ENCODE measurements around the gene RPL27A. TPM values are rescaled to one million over a fixed set of nuclear protein-coding genes. Genes with fewer than 3 reads are reported as not detected.
A peak's percentile ranks its signal among the peaks of the same experiment; 100 is the strongest.

The RPL27A gene
- total RNA-seq (2022) (571 and 585 TPM in 2 replicates), Bru-seq, nascent RNA (percentile 97 among the genes with signal in this experiment), BruChase-seq, experiment 1, labeled RNA remaining after a 6-hour chase (percentile 98 among the genes with signal in this experiment), BruChase-seq, experiment 2, labeled RNA remaining after a 2-hour chase (percentile 96 among the genes with signal in this experiment)
- long read RNA-seq, full-length matches to known transcripts, result 232 of 270 reads
- long read RNA-seq, partial matches to known transcripts, result 24 of 270 reads
- long read RNA-seq, other reads (novel, unspliced or antisense), result 14 of 270 reads

DNA sequence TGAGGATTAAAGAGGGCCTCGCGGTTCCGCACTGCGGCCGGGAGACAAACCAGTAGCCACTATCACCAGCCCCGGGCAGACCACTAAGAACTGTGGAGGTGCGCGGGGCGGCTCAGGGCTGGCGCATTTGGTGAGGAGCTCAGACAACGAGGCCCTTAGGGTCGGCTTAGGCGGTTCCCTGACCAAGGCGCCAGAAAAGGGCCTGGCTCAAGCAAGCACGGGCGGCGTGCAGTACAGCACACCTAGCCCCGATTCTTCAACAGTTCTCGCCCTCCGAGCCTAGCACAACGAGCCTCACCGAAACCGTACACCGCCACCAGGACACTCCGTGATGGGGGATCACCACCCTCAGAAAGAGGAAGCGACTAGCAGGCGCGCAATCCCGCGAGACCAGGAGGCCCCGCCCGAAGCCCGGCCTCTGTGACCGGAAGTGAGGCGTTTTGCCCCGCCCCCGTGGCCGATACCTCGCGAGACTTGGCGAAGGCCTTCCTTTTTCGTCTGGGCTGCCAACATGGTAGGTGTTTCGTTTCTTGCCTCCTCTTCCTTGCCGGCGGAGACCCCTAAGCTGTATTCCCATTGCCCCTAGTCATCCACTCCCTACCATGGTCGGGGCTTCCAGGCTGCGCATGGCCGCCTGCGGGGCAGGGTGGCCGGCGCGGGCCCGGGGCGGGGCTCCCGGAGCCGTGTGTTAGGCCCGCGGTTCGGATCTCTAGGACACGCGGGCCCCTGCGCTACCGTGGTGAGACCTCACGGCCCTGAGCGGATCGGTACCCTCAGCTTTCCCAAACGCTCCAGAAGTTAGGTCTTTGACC is at the start of gene RPL27A, which contains the start of gene TRIM66:
RPL27A (plus strand) TSS at position 490 of the 812 bp plus-strand sequence; CDS start at position 512, 22 bp downstream.
TRIM66 (minus strand) TSS at position 363 of the 812 bp plus-strand sequence. CDS start 10,391 bp downstream, outside the sequence.
- TSS peak; percentile 83 for BruUV-seq (replicated peaks)
- H3K4me3 Mint-ChIP-seq (ENCODE audit: low read depth, unreplicated experiment), result peak within 1 kb of the TSS; percentile 89
- peaks cover 23% of the 10 kb centered on the region for H3K4me1 Mint-ChIP-seq (ENCODE audit: low read depth, unreplicated experiment)
- H3K27me3 Mint-ChIP-seq (ENCODE audit: unreplicated experiment), result no peaks in the 10 kb centered on the region
- DNase-seq, result peak; percentile 99
- intact Hi-C loops (cut with micrococcal nuclease; ENCODE audit: unreplicated experiment), result loop anchor here (1.0 kb wide), 1 partner anchor 282 kb away; the partner anchor contains the start of gene TMEM9B
- no peak for TF ChIP-seq CTCF (IDR thresholded peaks at IDR 0.05; ENCODE audit: unreplicated experiment)
- peak within 1 kb of the TSS; percentile 88 for H3K27ac Mint-ChIP-seq (ENCODE audit: unreplicated experiment)
- CTCF ChIA-PET, result no interaction called here
- H3K9me3 Mint-ChIP-seq (ENCODE audit: low read depth, unreplicated experiment), result no peaks in the 10 kb centered on the region
- peaks cover 60% of the 10 kb centered on the region for H3K36me3 Mint-ChIP-seq (ENCODE audit: insufficient read depth, unreplicated experiment)

DNA sequence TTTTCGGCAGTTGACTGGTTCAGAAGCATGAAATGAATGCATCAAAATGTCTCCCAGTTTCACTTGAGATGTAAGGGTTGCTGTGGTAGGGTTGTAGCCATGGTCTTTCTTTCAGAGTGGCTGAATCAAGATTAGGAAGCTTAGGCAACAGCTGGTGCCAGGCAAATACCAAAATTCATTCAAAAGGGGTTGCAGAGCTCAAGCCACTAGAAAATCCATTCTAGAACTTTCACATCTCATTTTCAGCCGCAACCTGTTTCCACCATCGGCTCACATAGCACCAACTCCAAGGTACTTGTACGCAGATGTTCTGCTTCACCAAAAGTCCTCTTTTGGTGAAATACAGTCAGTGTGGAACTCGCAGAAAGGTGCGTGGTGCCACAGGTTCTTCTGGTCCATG is 48.1 kb upstream of the RPL27A start:
- BruUV-seq (replicated peaks), result no TSS peak
- H3K27ac Mint-ChIP-seq (ENCODE audit: unreplicated experiment), result no peak overlapping the region
- H3K36me3 Mint-ChIP-seq (ENCODE audit: insufficient read depth, unreplicated experiment), result no peaks in the 10 kb centered on the region
- no peaks in the 10 kb centered on the region for H3K4me1 Mint-ChIP-seq (ENCODE audit: low read depth, unreplicated experiment)
- CTCF ChIA-PET, result no interaction called here
- no peak for DNase-seq
- no peaks in the 10 kb centered on the region for H3K9me3 Mint-ChIP-seq (ENCODE audit: low read depth, unreplicated experiment)
- intact Hi-C loops (cut with micrococcal nuclease; ENCODE audit: unreplicated experiment), result no loop called here
- no peak overlapping the region for H3K4me3 Mint-ChIP-seq (ENCODE audit: low read depth, unreplicated experiment)
- no peak for TF ChIP-seq CTCF (IDR thresholded peaks at IDR 0.05; ENCODE audit: unreplicated experiment)
- H3K27me3 Mint-ChIP-seq (ENCODE audit: unreplicated experiment), result no peaks in the 10 kb centered on the region

DNA sequence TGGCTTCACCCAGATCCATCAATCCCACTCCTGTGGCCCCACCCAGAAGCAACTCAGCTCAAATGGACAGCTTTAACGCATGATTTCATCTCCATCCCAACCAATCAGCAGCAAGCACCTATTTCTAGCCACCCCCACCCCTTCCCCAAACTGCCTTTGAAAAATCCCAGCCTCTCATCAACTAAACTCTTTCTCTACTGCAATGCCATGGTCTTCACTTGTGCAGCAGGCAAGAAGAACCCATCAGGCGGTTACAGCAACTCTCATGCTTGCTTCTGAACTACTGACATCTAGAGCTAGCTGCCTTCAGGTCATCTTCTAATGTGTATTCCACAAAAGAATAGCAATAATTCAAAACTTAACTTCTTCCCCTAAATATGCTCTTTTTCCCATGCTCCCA is 46.5 kb upstream of the RPL27A start:
- Mint-ChIP-seq H3K9me3 (ENCODE audit: low read depth, unreplicated experiment) (no peaks in the 10 kb centered on the region), H3K4me3 (ENCODE audit: low read depth, unreplicated experiment) (no peak overlapping the region), H3K36me3 (ENCODE audit: insufficient read depth, unreplicated experiment) (no peaks in the 10 kb centered on the region), H3K27me3 (ENCODE audit: unreplicated experiment) (no peaks in the 10 kb centered on the region), H3K27ac (ENCODE audit: unreplicated experiment) (no peak overlapping the region), H3K4me1 (ENCODE audit: low read depth, unreplicated experiment) (no peaks in the 10 kb centered on the region)
- no peak for DNase-seq
- BruUV-seq (replicated peaks), result no TSS peak
- no peak for TF ChIP-seq CTCF (IDR thresholded peaks at IDR 0.05; ENCODE audit: unreplicated experiment)
- CTCF ChIA-PET, result no interaction called here
- intact Hi-C loops (cut with micrococcal nuclease; ENCODE audit: unreplicated experiment), result no loop called here

DNA sequence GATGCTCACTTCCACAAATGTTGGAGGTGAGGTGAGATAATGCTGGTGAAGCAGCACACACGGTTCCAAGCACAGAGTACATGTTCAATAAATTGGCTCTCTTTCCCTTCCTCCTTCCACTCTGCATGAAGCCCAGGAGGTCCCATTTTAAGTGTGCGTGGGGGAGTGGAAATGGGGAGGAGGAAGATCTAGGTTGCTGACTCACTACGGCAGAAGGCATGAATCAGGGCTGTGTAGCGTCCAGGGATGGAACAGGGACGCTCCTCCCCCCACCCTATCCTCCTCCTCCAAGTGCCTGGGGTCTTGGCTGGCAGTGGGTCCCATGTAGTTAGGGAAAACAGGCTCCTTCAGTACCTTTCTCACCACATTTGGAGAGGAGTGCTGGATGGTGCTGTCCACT is 44.3 kb upstream of the RPL27A start:
- no peaks in the 10 kb centered on the region for H3K27me3 Mint-ChIP-seq (ENCODE audit: unreplicated experiment)
- no peaks in the 10 kb centered on the region for H3K36me3 Mint-ChIP-seq (ENCODE audit: insufficient read depth, unreplicated experiment)
- H3K4me3 Mint-ChIP-seq (ENCODE audit: low read depth, unreplicated experiment), result no peak overlapping the region
- no peak for TF ChIP-seq CTCF (IDR thresholded peaks at IDR 0.05; ENCODE audit: unreplicated experiment)
- H3K27ac Mint-ChIP-seq (ENCODE audit: unreplicated experiment), result no peak overlapping the region
- intact Hi-C loops (cut with micrococcal nuclease; ENCODE audit: unreplicated experiment), result no loop called here
- CTCF ChIA-PET, result interaction anchor here (0.6 kb wide), 1 partner anchor 499 kb away, joined by 9 read pairs; no protein-coding TSS in a partner anchor
- H3K4me1 Mint-ChIP-seq (ENCODE audit: low read depth, unreplicated experiment), result no peaks in the 10 kb centered on the region
- DNase-seq, result no peak
- no peaks in the 10 kb centered on the region for H3K9me3 Mint-ChIP-seq (ENCODE audit: low read depth, unreplicated experiment)
- no TSS peak for BruUV-seq (replicated peaks)
